NCI-H2107 treated with DMSO at 0.1 percent for 48 hours (cell line): Measurements from ENCODE around the gene TGOLN2.
A peak's percentile ranks its signal among the peaks of the same experiment; 100 is the strongest.
"Not testable (repeated sequence)": the region's sequence is repeated elsewhere in the genome, so short reads cannot be mapped to it uniquely, and the experiment has no call there.

Experiments used
- DNase-seq: peaks from one replicate; lab custom pipeline; 2025; ENCODE audit not compliant: unreplicated experiment; lab: John Stamatoyannopoulos, UW

TGOLN2 gene

DNA sequence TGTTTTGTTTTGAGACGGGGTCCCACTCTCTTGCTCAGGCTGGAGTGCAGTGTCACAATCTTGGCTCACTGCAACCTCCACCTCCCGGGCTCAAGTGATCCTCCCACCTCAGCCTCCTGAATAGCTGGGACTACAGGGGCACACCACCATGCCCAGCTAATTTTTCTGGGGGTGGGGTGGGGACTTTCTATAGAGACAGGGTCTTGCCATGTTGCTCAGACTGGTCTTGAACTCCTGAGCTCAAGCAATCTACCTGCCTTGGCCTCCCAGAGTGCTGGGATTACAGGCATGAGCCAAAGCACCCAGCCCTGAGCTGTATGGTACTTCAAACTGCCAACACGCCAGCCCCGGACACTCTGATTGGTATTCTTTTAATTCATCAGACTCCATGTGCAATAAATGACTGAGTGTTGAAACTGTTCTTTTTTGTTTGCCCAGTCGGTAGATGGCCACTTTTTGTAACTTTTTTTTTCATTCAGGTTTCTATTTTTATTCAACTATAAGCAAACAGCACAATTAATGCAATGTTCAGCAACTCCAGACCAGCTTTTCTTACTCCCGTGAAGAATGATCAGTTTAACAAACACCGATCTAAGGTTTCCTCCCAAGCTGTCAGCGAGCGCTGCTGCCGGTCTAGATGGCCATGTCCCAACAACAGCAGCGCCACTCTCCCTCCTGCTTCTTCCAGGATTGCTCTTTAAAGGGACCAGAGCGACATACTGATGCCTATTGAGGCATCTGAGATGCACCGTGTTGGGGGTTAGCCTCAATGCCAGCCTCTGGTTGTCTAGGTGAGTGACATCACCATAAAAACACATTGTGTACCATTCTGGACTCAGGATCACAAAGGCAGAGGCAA, 12.5 kb upstream of the TGOLN2 start:
- peak; percentile 13 for DNase-seq

DNA sequence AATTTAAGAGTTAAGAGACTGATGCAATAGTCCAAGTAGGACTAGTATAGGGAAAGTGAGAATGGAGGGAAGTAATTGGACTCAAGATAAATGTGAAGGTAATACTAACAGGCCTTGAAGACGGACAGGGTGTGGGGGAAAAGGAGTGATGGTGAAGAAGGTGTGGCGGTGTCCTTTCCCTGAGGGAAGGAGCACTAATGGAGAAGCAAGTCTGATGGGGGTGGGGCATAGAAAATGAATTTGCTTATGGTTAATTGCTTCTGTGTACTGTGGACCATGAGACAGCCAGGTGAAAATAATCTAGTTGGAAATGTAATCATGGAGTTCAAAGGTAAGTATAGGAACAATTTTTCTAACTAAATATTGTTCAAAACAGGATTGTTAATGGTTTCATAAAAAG, 7.1 kb upstream of the TGOLN2 start:
- DNase-seq: no peak

DNA sequence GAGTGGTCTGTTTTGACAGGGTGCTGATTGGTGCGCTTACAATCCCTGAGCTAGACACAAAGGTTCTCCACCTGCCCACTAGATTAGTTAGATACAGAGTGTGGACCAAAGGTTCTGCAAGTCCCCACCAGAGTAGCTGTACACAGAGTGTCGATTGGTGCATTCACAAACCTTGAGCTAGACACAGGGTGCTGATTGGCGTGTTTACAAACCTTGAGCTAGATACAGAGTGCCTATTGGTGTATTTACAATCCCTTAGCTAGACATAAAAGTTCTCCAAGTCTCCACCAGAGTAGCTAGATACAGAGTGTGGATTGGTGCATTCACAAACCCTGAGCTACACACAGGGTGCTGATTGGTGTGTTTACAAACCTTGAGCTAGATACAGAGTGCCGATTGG, 6.1 kb upstream of the TGOLN2 start:
- not testable (repeated sequence) for DNase-seq

DNA sequence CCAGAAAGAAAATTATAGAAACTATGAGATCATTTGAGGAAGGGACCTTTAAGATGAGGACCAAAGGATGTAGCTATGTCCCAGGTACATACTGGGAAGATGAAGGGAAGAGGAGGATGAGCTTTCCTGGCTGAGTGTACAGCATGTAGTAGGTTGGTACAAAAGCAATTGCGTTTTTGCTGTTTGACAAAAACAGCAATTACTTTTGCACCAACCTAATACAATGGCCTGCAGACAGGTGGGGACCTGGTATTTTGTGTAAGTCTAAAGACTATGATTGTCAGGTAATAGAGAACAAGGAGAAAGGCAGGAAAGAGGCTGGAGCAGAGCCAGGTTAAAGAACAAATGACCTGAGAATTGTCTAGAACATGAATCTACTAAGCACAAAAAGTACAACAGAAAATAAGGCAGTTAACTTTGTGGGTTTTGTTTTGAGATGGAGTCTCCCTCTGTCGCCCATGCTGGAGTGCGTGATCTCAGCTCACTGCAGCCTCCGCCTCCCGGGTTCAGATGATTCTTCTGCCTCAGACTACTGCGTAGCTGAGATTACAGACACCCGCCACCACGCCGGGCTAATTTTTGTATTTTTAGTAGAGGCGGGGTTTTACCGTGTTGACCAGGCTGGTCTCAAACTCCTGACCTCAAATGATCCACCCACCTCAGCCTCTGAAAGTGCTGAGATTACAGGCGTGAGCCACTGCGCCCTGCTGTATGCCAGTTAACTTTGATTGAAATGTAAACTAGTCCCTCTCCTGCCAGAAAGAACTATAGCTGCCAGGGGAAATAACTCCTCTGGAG, 3.2 kb upstream of the TGOLN2 start:
- DNase-seq: no peak

DNA sequence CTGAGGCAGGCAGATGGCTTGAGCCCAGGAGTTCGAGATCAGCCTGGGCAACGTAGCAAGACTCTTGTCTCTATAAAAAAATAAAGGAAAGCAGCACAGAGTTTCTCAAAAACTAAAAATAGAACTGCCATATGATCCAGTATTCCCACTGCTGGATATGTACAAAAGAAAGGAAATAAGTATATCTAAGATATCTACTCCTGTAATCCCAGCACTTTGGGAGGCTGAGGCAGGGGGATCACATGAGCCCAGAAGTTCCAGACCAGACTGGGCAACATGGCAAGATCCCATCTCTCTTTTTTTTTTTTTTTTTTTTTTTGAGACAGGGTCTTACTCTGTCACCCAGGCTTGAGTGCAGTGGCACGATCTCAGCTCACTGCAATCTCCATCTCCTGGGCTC, 1.9 kb upstream of the TGOLN2 start:
- DNase-seq: not testable (repeated sequence)

DNA sequence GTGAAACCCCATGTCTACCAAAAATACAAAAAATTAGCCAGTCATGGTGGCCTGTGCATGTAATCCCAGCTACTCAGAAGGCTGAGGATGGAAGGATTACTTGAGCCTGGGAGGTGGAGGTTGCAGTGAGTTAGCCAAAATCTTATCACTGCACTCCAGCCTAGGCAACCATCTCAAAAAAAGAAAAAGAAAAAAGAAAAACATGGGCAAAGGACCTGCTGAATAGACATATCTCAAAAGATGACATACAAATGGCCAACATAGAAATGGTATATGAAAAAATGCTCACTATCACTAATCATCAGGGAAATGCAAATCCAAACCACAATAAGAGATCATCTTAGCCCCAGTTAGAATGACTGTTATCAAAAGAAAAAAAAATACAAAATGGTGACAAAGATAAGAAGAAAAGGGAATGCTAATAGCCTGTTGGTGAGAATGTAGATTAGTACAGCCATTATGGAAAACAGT, 1.4 kb upstream of the TGOLN2 start:
- DNase-seq: no peak

DNA sequence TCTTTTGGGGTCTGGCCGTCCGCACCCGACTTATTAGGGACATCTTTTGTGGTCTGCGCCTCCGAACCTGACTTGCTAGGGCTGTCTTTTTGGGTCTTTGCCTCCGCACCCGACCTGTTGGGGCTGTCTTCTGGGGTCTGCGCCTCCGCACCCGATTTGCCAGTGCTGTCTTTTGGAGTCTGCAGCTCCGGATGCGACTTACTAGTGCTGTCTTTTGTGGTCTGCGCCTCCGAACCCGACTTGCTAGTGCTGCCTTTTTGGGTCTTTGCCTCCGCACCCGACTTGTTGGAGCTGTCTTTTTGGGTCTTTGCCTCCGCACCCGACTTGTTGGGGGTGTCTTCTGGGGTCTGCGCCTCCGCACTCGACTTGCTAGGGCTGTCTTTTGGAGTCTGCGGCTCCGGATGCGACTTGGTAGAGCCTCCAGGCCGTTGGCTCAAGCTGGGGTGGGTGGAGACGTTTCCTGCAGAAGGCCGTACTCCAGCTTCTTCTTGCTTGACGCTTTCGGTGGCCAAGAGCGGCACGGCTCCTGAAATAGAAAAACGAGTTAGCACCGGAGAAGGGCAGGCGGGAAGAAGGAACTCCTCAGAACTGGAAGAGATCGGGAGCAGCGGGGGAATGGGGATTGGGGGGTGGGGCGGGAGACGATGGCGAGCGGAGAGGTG, 498 bp downstream of the TGOLN2 start:
- no peak for DNase-seq

DNA sequence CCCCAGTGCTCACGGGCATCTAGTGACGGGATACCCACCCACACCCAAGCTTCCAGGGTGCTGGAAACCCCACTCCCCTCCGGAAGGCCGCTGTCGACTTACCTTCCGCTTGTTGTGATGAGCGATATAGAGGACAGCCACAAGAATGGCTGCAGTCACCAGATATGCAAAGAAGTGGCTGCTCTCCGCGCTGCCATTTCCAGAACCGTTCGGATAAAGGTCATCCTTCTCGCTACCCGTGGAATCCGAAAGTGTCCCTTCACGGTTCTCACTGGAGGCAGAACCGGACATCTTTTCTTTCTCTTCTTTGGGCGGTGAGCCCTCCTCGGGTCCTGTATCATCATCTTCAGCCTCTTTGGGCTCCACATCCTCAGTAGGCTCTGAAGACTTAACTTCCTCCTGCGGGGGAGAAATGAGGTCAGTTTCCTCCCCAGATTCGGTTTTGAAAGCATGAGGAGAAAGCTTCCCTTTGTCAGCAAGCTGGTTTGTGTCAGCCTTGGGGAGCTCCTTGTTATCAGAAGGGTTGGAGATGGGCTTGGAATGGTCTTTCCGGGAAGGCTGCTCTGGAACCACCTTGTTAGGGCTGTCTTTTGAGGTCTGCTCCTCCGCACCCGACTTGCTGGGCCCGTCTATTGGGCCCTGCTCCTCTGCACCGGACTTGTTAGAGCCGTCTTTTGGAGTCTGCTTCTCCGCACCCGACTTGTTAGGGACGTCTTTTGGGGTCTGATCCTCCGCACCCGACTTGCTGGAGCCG, 1.2 kb downstream of the TGOLN2 start:
- peak; percentile 13 for DNase-seq

DNA sequence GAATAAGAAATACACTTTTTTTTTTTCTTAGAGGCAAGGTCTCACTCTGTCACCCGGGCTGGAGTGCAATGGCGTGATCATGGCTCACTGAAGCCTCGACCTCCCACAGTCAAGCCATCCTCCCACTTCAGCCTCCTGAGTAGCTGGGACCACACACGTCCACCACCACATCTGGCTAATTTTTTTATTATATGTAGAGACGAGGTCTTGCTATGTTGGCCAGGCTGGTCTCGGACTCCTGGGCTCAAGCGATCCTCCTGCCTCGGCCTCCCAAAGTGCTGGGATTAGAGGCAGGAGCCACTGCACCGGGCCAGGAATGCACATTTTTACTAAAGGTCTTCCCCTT, 2.4 kb downstream of the TGOLN2 start:
- no peak for DNase-seq

DNA sequence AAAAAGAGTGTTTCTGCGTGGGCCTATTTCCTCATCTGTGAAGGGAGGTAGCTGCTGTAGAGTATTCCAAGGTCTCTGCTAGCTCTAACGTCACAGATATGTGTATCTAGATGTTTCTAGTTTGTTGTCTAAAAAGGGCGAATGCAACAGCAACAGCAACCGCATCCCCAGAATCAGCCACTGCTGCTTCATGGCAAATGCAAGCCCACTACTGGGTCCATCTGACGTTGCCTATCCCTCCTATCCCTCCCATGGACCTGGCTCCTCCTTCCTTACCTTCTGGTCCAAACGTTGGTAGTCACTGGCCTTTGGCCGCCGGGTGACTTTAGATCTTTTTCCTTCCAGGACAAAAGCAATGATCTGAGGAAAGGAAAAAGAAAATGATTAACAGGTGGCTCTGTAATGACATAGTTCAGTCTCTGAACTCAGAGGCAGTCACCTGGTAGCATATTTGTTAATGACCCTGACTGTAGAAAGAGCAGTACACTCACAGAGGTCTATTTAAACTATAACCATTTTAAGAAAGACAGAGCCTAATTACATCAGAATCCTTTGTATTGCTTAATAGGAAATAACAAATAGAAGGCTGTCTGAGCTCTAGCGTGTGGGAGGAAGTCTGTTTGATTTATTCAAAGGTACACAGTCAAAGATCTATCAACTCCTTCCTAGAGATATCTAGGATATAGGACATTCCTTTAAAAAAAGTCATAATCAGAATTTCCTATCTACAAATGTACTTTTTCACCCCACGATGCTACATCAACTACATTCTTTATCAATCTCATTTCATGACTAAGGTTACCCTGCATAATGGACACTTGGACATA, 2.9 kb downstream of the TGOLN2 start:
- no peak for DNase-seq

DNA sequence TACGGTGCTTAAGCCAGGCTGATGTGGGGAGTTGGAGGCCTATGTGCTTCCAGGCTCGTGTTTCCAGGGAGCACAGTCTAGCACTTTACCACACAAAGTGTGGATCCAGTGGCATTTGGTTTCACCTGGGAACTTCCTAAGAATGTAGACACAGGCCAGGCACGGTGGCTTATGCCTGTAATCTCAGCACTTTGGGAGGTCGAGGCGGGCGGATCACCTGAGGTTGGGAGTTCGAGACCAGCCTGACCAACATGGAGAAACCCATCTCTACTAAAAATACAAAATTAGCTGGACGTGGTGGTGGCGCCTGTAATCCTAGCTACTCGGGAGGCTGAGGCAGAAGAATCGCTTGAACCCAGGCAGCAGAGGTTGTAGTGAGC, 3.8 kb downstream of the TGOLN2 start:
- DNase-seq: not testable (repeated sequence)

DNA sequence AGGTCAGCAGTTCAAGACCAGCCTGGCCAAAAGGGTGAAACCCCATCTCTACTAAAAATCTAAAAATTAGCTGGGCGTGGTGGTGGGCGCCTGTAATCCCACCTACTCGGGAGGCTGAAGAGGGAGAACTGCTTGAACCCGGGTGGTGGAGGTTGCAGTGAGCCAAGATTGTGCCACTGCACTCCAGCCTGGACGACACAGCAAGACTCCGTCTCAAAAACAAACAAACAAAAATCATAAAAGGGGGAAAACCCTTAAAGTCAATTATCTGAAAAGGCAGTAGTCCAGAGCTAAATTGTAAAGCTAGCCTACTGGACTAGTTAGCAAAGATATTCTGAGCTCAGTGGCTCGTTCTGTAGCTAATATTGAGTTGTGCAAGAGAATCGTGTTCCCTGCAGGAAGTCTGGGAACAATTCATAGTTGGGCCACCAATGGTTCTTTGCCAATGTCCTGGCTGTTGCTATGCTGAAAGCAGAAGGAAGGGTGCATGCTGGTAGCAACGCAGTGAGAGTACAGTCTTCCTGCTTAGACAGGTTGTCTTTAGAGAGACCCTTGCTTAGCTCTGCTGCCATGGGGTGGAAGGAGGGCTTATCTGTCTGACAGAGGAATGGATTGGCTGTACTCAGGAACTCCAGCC, 4.3 kb downstream of the TGOLN2 start:
- no peak for DNase-seq

DNA sequence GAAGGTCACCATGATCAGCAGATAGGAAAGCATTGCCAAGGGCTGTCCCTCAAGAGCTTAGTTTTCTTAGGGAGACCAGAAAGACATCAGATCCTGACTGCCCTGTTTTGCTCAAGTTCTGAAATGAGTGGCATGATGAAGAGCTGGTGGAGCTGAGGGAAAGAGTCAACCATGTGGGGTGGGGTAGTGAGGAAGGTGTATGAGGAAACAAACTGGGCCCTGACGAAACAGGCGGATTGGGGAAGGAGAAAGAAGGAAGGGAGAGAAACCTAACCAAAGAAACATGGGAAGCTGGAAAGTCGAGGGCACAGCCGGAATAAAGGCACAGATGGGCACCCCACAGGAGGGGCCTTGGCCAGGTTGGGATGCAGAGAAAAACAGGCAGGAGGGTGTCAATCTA, 8.0 kb downstream of the TGOLN2 start:
- DNase-seq: no peak

DNA sequence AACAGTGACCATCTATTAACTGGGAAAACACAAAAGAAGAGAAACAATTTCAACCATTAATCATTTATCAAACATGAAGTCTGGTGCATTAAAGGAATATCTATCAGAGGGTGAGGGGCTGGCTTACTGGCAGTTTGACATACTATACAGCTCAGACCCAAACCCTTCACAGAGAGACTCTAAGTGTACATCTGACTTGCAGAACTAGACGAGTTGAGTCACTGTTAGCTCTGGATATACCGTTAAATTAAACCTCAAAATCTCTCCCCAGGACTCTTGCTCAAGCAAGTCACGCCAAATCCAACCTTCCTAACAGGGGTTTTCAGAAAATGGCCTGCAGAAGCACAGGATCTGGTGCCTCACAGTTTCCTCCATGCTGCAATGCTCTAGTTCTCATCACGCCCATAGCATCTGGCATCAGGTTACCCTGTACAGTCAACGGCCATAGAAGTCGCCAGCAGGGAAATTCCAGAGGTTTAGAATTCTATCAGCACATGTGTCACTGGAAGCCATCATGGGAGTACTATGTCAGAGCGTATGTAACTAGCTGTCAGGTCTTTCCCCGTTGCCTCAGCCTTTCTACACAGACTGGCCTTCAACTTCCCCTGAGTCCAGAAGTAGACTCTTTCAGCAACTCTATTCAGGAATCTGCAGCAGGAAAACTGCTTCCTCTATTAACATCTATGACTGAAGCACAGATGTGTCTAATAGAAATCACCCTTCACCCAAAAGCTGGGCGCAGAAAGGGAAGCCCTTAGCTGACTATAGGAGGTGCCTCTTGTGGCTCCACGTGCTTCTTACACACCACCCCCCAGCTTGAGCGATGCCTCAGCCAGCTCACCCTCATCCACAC, 9.3 kb downstream of the TGOLN2 start:
- peak; percentile 37 for DNase-seq

DNA sequence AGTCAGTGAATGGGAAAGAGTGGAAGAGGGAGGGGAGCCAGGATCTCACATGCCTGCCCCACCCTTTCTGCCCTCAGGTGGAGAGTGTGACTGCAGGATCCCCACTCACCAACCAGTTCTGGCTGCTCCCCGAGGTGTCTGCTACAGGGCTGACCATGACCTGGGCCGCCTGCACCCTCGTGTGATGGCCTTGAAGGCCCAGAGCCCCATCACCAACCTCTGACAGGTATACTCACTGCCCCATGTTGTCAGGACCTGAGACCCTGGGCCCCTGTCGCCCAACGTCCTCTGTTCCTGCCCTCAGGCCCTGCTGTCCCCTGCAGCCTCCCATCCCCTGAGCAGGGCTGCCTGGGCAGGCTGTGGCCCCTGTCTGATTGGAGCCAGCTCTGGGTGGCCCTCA, 11.9 kb downstream of the TGOLN2 start:
- DNase-seq: not testable (repeated sequence)

DNA sequence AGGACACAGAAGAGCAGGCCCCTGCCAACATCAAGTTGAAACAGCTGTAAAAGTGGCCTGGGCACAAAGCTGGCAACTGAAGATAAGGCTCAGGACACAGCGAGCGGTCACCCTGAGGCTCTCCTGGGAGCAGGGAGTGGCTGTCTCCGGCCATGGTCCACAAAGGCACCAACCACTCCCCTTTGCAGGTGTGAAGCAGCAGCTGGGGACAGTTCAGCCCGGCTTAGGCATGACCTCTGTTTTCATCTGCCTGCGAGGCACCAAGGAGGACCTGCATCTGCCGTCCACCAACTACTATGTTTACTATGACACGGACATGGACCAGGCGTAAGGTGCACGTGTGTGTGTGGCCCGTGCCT, 12.9 kb downstream of the TGOLN2 start:
- no peak for DNase-seq

DNA sequence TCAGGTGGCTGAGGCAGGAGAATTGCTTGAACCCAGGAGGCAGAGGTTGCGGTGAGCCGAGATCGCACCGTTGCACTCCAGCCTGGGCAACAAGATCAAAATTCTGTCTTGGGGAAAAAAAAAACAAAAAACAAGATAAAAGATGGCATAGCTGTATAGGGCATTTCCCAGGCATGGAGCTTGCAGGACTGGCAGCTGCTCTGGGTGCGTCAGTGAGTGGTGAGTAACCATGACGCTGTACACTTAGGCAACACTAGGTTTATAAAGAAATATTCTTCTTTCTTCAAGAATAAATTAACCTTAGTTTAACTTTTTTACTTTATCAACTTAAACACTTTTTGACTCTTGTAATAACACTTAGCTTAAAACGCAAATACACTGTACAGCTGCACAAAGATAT, 15.4 kb downstream of the TGOLN2 start:
- DNase-seq: no peak

DNA sequence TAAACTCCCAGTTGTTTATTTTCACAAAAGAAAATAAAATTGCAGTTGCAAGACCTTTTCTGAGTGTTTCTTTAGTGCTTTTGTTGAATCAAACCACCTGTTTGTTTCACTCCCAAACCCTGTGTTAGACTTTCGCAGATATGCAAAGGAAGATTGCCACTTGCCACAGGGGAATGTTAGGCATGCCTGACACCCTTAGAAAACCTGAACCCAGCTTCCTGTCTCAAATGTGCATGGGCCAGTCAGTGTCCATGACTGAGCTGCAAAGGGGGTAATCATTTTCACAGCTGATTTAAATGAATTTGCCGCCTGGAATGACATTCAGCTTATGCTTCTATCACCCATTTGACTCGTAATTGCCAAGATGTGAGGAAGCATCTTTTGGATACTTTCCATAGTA, 17.5 kb downstream of the TGOLN2 start:
- DNase-seq: no peak
